ENCODE results near the gene TMEM50B. TPM values are rescaled to one million over a fixed set of nuclear protein-coding genes. Genes with fewer than 3 reads are reported as not detected.

Gene TMEM50B
- total RNA-seq, 1 donor from 2014 or later, result 22.3 TPM

DNA sequence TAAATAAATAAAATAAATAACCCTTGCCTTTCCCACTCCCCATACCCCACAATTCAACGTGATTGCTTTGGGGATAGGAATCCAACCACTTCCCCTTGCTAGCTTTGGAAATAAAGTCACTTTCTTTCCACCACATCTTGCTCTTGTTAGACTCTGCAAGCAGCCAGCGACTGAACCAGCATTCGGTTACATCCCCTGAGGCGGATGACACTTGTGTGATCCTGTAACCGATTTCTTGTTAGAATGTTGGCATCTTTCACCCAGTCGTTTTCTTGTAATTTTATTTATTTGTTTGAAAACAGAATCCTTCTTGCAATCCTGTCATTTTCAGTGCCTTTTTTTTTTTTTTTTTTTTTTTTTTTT lies 78.2 kb downstream of the TMEM50B start:
- DNase-seq (ENCODE audit: low spot score) (no peak), ATAC-seq (no peak)

Other genes starting within 250 kb of the TMEM50B start
- 12.3 TPM for gene IL10RB, start 213.6 kb downstream of the TMEM50B start, total RNA-seq
- gene IFNAR1, start 155.0 kb downstream of the TMEM50B start, total RNA-seq, result 47.6 TPM
- 14.9 TPM for gene IFNGR2, start 76.6 kb downstream of the TMEM50B start, total RNA-seq
- 2.3 TPM for gene DNAJC28, start 11.7 kb upstream of the TMEM50B start, total RNA-seq
- 31.7 TPM for gene GART, start 62.1 kb upstream of the TMEM50B start, total RNA-seq
- gene SON, start 63.1 kb upstream of the TMEM50B start, total RNA-seq, result 94.6 TPM
- gene DONSON, start 108.7 kb upstream of the TMEM50B start, total RNA-seq, result 6.2 TPM
- 10.4 TPM for gene CRYZL1, start 161.8 kb upstream of the TMEM50B start, total RNA-seq
- 33.6 TPM for gene ITSN1, start 162.5 kb upstream of the TMEM50B start, total RNA-seq